DND-41 (cell line): ENCODE results near the gene C10orf90.

Experiments used
- EZH2 ChIP-seq: IDR thresholded peaks from 3 replicates; pipeline ENCODE4 v1.6.1; 2012; ENCODE audit warnings: borderline replicate concordance, low read depth, mild to moderate bottlenecking, moderate library complexity, low read length, inconsistent platforms; ENCODE audit not compliant: severe bottlenecking
- TF ChIP-seq, protein P1 (sequence below): IDR thresholded peaks from 2 replicates; pipeline ENCODE4 v1.5.1; 2012; ENCODE audit warnings: borderline replicate concordance, low read length, moderate library complexity, mild to moderate bottlenecking; ENCODE audit not compliant: poor library complexity, severe bottlenecking; ENCODE audit errors: extremely low read depth

DNA sequence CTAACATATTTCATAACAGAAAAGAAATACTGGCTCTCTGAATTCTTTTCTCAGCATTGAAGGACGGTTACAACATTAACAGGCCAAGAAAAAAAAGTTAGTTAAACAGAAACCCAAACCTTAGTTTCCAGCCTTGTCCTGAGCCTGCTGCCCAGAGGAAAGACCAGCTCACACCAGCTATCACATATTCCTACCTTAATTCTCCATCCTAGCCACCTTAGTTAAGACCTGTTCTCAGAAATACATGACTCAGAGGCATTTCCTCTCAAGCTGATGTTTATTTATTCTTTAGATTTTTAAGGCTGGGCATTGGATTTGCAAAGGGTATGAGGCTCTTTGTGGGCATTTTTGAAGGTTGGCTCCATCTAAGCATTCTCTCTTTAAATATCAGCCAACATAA, 247.9 kb downstream of the C10orf90 start:
- TF ChIP-seq EZH2: no peak
- TF ChIP-seq, protein P1, sequence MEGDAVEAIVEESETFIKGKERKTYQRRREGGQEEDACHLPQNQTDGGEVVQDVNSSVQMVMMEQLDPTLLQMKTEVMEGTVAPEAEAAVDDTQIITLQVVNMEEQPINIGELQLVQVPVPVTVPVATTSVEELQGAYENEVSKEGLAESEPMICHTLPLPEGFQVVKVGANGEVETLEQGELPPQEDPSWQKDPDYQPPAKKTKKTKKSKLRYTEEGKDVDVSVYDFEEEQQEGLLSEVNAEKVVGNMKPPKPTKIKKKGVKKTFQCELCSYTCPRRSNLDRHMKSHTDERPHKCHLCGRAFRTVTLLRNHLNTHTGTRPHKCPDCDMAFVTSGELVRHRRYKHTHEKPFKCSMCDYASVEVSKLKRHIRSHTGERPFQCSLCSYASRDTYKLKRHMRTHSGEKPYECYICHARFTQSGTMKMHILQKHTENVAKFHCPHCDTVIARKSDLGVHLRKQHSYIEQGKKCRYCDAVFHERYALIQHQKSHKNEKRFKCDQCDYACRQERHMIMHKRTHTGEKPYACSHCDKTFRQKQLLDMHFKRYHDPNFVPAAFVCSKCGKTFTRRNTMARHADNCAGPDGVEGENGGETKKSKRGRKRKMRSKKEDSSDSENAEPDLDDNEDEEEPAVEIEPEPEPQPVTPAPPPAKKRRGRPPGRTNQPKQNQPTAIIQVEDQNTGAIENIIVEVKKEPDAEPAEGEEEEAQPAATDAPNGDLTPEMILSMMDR: no peak
